HEK293 (cell line): ENCODE measurements around the gene CFAP97.

ENCODE experiments used
- GLIS2 ChIP-seq: fragments of 450-650 bp; formaldehyde crosslinking; IDR thresholded peaks from 2 replicates; pipeline ENCODE4 v1.5.1; 2016; ENCODE audit warnings: missing biosample characterization, missing genetic modification characterization
- KLF9 ChIP-seq: fragments of 450-650 bp; formaldehyde crosslinking; IDR thresholded peaks from 2 replicates; pipeline ENCODE4 v1.5.1; 2016; ENCODE audit warnings: missing biosample characterization, missing genetic modification characterization, low read depth
- PRDM4 ChIP-seq: fragments of 450-650 bp; formaldehyde crosslinking; IDR thresholded peaks from 2 replicates; pipeline ENCODE4 v1.5.1; 2017; ENCODE audit warnings: missing biosample characterization, missing genetic modification characterization
- ZBTB1 ChIP-seq: fragments of 450-650 bp; formaldehyde crosslinking; IDR thresholded peaks from 2 replicates; pipeline ENCODE4 v1.5.1; 2016; ENCODE audit warnings: missing biosample characterization, missing genetic modification characterization
- ZFP41 ChIP-seq: fragments of 450-650 bp; formaldehyde crosslinking; IDR thresholded peaks from 2 replicates; pipeline ENCODE4 v1.5.1; 2016; ENCODE audit warnings: missing biosample characterization, missing genetic modification characterization, borderline replicate concordance
- ZNF140 ChIP-seq: fragments of 450-650 bp; formaldehyde crosslinking; IDR thresholded peaks from 2 replicates; pipeline ENCODE4 v1.5.1; 2016; ENCODE audit warnings: missing biosample characterization, missing genetic modification characterization
- ZNF146 ChIP-seq: fragments of 450-650 bp; formaldehyde crosslinking; IDR thresholded peaks from 2 replicates; pipeline ENCODE4 v1.5.1; 2016; ENCODE audit warnings: missing biosample characterization, missing genetic modification characterization
- ZNF266 ChIP-seq: fragments of 450-650 bp; formaldehyde crosslinking; IDR thresholded peaks from 2 replicates; pipeline ENCODE4 v1.5.1; 2016; ENCODE audit warnings: missing biosample characterization, missing genetic modification characterization, low read depth
- ZNF341 ChIP-seq: fragments of 450-650 bp; formaldehyde crosslinking; IDR thresholded peaks from 2 replicates; pipeline ENCODE4; 2016; ENCODE audit warnings: low read depth, missing biosample characterization, missing genetic modification characterization
- ZNF416 ChIP-seq: fragments of 450-650 bp; formaldehyde crosslinking; IDR thresholded peaks from 2 replicates; pipeline ENCODE4 v1.5.1; 2016; ENCODE audit warnings: missing biosample characterization, missing genetic modification characterization
- ZNF529 ChIP-seq: fragments of 450-650 bp; formaldehyde crosslinking; IDR thresholded peaks from 2 replicates; pipeline ENCODE4 v1.5.1; 2017; ENCODE audit warnings: missing genetic modification characterization, missing biosample characterization; ENCODE audit not compliant: insufficient replicate concordance
- ZNF571 ChIP-seq: fragments of 450-650 bp; formaldehyde crosslinking; IDR thresholded peaks from 2 replicates; pipeline ENCODE4 v1.5.0; 2017; ENCODE audit warnings: missing biosample characterization, missing genetic modification characterization
- ZNF658 ChIP-seq: fragments of 450-650 bp; formaldehyde crosslinking; IDR thresholded peaks from 2 replicates; pipeline ENCODE4; 2016; ENCODE audit warnings: missing biosample characterization, missing genetic modification characterization
- ZNF747 ChIP-seq: fragments of 450-650 bp; formaldehyde crosslinking; IDR thresholded peaks from 2 replicates; pipeline ENCODE4 v1.5.1; 2016; ENCODE audit warnings: missing biosample characterization, missing genetic modification characterization
- ZNF776 ChIP-seq: fragments of 450-650 bp; formaldehyde crosslinking; IDR thresholded peaks from 2 replicates; pipeline ENCODE4 v1.5.0; 2017; ENCODE audit warnings: missing biosample characterization, missing genetic modification characterization, borderline replicate concordance
- ZNF777 ChIP-seq: fragments of 450-650 bp; formaldehyde crosslinking; IDR thresholded peaks from 2 replicates; pipeline ENCODE4 v1.5.1; 2017; ENCODE audit warnings: missing biosample characterization, missing genetic modification characterization, borderline replicate concordance
- TF ChIP-seq, protein P1 (sequence below): fragments of 450-650 bp; formaldehyde crosslinking; IDR thresholded peaks from 2 replicates; pipeline ENCODE4 v1.5.1; 2017; ENCODE audit warnings: missing biosample characterization, missing genetic modification characterization
- TF ChIP-seq, protein P2 (sequence below): fragments of 450-650 bp; formaldehyde crosslinking; IDR thresholded peaks from 2 replicates; pipeline ENCODE4 v1.5.1; 2017; ENCODE audit warnings: missing biosample characterization, missing genetic modification characterization
- TF ChIP-seq, protein P3 (sequence below): fragments of 450-650 bp; IDR thresholded peaks from 2 replicates; pipeline ENCODE4 v1.5.1; 2018; ENCODE audit warnings: missing biosample characterization, missing genetic modification characterization
- TF ChIP-seq, protein P4 (sequence below): fragments of 450-650 bp; formaldehyde crosslinking; IDR thresholded peaks from 2 replicates; pipeline ENCODE4 v1.5.1; 2016; ENCODE audit warnings: missing biosample characterization, missing genetic modification characterization
- TF ChIP-seq, protein P5 (sequence below): fragments of 450-650 bp; formaldehyde crosslinking; optimal IDR thresholded peaks from 2 replicates; pipeline ENCODE3; 2016; ENCODE audit warnings: missing biosample characterization, mild to moderate bottlenecking, missing genetic modification characterization

CFAP97 gene

GRCh38 chr4:185203486-185204237, at the start of gene CFAP97 (continued):
- TF ChIP-seq, protein P1, sequence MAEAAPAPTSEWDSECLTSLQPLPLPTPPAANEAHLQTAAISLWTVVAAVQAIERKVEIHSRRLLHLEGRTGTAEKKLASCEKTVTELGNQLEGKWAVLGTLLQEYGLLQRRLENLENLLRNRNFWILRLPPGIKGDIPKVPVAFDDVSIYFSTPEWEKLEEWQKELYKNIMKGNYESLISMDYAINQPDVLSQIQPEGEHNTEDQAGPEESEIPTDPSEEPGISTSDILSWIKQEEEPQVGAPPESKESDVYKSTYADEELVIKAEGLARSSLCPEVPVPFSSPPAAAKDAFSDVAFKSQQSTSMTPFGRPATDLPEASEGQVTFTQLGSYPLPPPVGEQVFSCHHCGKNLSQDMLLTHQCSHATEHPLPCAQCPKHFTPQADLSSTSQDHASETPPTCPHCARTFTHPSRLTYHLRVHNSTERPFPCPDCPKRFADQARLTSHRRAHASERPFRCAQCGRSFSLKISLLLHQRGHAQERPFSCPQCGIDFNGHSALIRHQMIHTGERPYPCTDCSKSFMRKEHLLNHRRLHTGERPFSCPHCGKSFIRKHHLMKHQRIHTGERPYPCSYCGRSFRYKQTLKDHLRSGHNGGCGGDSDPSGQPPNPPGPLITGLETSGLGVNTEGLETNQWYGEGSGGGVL (tag by site-specific recombination): 0 out of 2 replicates have a peak, but pooled peaks have one; percentile 22
- TF ChIP-seq ZBTB1 (no peak), ZFP41 (no peak), ZNF140 (tag by site-specific recombination) (no peak), GLIS2 (tag by site-specific recombination) (peak; percentile 48), ZNF658 (tag by site-specific recombination) (no peak), ZNF146 (no peak), ZNF529 (tag by site-specific recombination) (no peak), ZNF266 (tag by site-specific recombination) (no peak), KLF9 (tag by site-specific recombination) (peak; percentile 41; the same call in 1 of the 2 replicates), ZNF341 (tag by site-specific recombination) (peak; percentile 28), ZNF416 (tag by site-specific recombination) (no peak), ZNF747 (no peak), ZNF776 (tag by site-specific recombination) (no peak), PRDM4 (tag by site-specific recombination) (no peak), ZNF777 (tag by site-specific recombination) (0 out of 2 replicates have a peak, but pooled peaks have one; percentile 21), ZNF571 (tag by site-specific recombination) (no peak)
- TF ChIP-seq, protein P2, sequence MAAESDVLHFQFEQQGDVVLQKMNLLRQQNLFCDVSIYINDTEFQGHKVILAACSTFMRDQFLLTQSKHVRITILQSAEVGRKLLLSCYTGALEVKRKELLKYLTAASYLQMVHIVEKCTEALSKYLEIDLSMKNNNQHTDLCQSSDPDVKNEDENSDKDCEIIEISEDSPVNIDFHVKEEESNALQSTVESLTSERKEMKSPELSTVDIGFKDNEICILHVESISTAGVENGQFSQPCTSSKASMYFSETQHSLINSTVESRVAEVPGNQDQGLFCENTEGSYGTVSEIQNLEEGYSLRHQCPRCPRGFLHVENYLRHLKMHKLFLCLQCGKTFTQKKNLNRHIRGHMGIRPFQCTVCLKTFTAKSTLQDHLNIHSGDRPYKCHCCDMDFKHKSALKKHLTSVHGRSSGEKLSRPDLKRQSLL (tag by site-specific recombination): no peak
- TF ChIP-seq, protein P3, sequence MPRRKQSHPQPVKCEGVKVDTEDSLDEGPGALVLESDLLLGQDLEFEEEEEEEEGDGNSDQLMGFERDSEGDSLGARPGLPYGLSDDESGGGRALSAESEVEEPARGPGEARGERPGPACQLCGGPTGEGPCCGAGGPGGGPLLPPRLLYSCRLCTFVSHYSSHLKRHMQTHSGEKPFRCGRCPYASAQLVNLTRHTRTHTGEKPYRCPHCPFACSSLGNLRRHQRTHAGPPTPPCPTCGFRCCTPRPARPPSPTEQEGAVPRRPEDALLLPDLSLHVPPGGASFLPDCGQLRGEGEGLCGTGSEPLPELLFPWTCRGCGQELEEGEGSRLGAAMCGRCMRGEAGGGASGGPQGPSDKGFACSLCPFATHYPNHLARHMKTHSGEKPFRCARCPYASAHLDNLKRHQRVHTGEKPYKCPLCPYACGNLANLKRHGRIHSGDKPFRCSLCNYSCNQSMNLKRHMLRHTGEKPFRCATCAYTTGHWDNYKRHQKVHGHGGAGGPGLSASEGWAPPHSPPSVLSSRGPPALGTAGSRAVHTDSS (tag by site-specific recombination): no peak
- TF ChIP-seq, protein P4, sequence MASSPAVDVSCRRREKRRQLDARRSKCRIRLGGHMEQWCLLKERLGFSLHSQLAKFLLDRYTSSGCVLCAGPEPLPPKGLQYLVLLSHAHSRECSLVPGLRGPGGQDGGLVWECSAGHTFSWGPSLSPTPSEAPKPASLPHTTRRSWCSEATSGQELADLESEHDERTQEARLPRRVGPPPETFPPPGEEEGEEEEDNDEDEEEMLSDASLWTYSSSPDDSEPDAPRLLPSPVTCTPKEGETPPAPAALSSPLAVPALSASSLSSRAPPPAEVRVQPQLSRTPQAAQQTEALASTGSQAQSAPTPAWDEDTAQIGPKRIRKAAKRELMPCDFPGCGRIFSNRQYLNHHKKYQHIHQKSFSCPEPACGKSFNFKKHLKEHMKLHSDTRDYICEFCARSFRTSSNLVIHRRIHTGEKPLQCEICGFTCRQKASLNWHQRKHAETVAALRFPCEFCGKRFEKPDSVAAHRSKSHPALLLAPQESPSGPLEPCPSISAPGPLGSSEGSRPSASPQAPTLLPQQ (tag by site-specific recombination): no peak
- TF ChIP-seq, protein P5, sequence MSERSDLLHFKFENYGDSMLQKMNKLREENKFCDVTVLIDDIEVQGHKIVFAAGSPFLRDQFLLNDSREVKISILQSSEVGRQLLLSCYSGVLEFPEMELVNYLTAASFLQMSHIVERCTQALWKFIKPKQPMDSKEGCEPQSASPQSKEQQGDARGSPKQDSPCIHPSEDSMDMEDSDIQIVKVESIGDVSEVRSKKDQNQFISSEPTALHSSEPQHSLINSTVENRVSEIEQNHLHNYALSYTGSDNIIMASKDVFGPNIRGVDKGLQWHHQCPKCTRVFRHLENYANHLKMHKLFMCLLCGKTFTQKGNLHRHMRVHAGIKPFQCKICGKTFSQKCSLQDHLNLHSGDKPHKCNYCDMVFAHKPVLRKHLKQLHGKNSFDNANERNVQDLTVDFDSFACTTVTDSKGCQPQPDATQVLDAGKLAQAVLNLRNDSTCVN (tag by site-specific recombination): peak; percentile 83
- TF ChIP-seq, all 188 proteins: peak for 11
